GM21423 (cell line): Measurements from ENCODE around the gene LRRC59.

Experiments used
- ATAC-seq: cut with Tn5 transposase; IDR thresholded peaks from one replicate; pipeline ENCODE4 v1.9.1; 2021; ENCODE audit warnings: mild to moderate bottlenecking, moderate library complexity; ENCODE audit not compliant: unreplicated experiment

LRRC59 gene

DNA sequence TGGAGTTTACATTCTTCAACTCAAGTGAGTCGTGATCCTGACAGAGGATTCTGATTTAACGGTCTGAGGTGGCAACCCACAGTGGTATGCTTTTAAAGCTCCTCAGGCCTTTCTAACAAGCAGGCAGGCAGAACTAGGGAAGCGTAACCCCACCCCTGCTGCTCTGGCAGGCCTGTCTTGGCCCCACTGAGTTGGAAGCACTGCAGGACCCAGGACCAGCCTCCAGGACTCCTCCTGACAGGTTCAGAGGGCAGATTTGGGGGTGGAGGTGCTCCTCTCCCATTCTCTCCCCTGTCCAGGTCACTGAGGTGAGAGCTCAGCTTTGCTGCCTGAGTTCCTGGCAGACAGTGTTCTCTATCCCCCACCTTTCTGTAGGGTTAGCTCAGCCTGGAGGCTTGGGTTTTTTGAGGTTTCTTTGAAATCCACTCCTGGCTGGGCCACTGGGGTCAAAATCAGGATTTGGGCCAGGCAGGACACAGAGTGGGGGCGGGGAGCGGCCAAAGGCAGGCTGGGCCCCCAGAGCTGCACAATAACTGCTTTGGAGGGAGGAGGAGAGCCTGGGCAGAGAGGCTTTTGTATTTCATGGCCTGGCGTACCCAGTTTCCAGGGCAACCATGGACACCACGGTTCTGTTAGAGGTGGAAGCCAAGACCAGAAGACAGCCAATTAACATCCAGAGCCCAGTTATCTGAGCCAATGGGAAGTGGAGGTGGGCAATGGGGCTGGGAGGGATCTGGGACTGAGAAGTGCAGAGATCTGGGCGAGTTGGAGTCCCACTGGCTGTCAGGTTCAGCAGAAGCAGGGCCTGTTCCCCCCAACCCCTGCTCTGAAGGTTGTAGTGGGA, 33.9 kb downstream of the LRRC59 start:
- ATAC-seq = no peak

DNA sequence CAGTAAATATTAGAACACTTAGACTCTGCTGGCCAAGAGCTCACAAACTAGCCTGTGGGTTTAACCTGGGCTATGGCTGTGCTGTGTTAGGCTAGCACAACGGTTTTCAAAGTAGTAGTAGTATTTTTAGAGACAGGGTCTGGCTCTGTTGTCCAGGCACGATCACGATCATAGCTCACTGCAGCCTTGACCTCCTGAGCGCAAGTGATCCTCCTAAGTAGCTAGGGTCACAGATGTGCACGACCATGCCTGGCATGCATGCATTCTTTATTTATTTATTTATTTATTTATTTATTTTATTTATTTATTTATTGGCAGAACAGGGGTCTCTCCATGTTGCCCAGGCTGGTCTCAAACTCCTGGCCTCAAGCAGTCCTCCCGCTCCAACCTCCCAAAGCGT, 34.7 kb downstream of the LRRC59 start:
- ATAC-seq = no peak

DNA sequence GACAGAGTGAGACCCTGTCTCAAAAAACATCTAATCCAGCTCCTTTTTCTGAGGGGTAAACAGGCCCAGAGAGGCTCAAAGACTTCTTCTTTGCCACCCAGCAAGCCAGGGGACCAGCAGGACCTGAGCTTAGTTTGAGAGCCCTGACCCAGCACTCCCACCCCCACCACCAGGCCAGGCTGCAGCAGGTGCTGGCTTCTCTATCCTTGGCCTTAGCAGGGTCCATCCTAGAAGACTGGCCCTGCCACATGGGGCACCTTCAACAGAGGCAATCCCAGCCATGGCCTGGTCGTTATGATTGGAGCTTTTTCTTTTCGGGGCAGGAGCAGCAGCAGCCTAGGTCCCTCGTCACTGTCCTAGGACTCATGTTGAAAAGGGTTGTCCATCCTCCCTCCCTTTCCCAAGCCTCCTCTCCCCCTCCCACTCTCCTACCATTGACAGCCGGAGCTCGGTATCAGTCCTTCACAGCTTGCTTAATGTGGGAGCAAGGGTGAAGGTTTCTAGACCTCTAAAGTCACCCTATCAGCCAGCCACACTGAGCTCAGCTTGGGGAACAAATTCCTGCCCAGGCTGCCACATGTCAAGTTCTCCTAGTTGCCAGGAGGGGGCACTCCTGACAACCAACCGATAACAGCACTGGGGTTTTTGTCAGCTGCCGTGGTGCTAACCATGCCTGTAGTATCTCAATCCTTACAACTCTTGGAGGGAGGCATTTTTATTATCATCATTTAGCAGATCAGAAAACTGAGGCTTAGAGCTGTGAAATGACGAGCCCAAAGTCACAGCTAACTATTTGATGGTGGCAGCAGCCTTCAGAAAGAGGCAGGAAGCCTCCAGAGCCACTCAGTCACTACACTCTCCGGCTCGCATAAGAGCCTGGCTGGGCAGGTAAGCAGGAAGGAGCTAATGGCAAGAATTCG, 35.5 kb downstream of the LRRC59 start:
- ATAC-seq = no peak

DNA sequence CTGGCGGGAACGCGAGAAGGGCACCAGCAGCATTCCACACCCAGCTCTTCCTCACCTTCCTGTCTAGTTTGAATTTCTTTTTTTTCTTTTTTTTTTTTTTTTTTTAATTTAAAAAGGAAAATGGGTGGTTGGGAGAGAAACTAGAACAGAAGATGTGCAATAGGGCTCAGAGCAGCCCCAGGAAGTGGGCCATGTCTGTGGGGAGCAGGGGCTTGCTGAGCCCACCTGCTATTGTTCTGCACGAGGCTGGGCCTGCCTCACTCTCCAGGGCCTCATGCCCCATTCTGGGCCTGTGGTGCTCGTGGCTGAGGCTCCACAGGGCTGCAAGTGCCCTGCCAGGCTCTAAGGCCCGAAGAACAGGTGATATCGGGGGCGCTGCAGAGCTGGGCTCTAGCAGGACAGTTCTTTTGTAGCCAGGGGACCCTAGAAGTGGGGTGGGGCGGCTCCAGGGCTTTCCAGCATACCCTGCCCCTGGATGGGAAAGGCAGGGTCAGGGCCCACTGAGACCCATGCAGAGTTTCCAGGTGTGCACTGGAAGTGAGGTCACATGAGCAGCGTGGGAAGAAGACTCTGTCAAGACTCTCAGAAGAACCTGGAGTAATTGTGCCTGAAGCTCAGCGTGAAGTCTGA, 36.7 kb downstream of the LRRC59 start:
- ATAC-seq = no peak

DNA sequence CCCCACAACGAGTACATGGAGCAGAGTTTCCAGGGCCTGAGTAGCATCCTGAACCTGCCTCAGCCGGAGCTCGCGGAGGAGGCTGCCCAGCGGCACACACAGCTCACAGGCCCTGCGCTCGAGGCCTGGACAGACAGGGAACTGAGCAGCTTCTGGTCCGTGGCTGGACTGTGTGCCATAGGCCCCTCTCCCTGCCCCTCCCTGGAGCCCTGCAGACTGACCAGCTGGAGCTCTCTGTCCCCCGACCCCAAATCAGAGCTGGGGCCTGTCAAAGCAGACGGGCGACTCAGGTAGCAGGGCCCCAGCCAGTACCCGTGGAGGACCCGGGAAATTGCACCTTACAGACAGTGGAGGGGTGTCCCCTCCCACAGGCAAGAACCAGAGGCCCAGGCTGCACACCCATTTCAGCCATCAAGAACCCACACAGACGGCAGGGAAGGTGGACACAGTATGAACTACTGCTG, 37.3 kb downstream of the LRRC59 start:
- ATAC-seq = no peak

DNA sequence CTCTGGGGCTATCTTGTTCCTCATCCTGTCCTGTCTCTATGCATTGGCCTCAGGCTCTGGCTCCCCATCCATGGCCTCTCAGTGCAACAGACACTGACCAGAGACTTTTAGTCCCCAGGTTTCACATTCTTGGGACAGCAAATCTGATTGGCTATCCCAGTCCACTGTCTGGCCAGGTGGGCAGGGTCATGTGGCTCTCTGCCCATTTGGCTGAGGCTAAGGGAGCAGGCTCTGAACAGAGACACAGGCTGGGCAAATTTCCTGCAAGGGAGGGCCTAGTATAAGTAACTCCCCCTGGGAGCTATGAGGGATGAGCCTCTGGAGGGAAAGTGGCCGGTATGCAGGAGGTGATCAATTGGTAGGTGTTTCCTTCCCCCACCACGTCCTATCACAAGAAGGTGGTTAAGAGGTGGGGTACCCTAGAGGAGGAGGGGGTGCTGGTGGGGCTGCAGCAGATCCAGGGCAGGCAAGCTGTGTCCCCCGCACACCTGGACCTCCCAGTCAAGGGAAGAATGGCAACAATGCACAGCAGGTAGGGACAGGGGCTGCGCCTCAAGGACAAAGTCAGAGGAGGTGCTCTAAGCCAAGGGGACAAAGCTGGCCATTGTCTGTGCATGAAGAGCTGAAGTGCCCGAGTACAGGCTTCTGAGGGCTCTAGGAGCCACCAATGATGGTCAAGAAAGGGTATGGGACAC, 38.2 kb downstream of the LRRC59 start:
- ATAC-seq = no peak

DNA sequence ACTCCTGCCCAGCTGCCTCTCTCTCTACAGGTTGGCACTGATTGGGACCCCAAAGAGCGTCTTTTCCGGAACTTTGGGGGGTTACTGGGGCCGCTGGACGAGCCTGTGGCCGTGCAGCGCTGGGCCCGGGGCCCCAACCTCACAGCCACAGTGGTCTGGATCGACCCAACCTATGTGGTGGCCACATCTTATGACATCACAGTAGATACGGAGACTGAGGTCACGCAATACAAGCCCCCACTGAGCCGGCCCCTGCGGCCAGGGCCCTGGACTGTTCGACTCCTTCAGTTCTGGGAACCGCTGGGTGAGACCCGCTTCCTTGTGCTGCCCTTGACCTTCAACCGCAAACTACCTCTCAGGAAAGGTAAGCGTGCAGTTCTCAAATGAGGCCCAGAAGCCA, 39.1 kb downstream of the LRRC59 start:
- no peak for ATAC-seq

DNA sequence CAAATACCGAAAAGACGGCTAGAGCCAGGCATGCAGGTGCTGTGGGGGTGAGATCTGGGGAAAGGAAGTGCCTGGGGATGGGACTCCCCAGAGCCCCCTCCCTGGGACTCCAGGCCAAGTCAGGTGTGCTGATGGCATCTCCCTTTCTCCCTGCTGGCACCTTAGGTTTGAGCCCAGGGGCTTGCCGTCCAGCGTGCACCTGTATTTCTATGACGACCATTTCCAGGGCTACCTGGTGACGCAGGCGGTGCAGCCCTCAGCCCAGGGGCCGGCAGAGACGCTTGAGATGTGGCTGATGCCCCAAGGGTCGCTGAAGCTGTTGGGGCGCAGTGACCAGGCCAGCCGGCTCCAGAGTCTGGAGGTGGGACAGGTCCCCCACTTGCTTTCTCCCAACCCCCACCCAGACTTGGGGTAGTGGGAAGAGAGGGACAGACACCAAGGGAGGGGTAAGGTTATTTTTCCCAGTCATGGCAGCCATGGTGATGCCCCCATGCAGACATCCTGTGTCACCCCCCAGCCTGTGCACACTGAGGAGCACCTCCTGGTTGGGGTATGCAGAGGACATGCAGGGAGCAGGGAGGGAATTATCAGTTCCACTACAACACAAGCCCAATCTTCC, 40.3 kb downstream of the LRRC59 start:
- ATAC-seq = no peak

DNA sequence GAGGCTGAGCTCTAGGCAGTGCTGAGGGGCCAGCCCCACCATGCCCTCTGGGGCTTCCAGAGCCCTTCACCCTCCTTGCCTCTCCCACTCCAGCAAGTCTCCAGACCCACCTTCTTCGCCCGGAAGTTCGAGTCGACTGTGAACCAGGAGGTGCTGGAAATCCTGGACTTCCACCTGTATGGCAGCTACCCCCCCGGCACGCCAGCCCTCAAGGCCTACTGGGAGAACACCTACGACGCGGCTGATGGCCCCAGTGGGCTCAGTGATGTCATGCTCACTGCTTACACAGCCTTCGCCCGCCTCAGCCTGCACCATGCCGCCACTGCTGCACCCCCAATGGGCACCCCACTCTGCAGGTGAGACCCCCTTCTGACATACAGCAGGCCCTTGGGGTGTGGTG, 40.9 kb downstream of the LRRC59 start:
- ATAC-seq = no peak

DNA sequence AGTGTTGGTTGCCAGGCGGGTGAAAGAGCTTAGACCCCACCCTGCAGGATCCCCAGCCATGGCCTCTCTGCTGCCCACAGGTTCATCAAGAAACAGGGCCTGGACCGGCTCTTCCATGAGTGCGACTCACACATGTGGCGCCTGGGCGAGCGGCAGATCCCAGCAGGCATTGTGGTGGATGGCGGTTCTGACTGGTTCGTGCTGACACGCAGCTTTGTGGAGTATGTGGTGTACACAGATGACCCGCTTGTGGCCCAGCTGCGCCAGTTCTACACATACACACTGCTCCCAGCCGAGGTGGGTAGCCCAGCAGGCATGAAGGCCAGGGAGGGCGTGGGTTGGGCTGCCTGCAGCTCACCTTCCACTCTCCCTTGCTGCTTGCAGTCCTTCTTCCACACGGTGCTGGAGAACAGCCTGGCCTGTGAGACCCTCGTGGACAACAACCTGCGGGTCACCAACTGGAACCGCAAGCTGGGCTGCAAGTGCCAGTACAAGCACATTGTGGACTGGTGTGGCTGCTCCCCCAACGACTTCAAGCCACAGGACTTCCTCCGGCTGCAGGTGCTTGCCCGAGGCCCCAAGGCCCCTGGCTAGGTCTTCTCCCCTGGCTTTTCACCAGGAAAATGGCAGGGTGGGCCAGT, 41.5 kb downstream of the LRRC59 start:
- no peak for ATAC-seq

DNA sequence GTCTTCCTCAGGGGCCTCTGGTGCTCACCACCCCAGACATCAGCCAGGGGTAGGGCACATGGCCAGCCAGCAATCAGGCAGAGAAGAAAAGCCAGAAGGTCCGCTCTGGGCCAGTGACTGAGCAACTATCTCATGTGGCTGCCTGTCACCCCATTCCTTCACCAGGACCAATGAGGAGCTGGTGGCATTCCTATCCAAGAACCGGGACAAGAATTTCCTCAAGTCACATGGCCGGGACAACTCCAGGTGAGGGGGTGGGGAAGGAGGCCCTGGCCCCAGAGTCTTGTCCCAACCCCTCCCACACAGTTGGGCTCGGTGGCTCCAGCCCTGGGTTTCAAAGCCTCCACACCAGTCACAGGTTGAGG, 42.0 kb downstream of the LRRC59 start:
- ATAC-seq = no peak

DNA sequence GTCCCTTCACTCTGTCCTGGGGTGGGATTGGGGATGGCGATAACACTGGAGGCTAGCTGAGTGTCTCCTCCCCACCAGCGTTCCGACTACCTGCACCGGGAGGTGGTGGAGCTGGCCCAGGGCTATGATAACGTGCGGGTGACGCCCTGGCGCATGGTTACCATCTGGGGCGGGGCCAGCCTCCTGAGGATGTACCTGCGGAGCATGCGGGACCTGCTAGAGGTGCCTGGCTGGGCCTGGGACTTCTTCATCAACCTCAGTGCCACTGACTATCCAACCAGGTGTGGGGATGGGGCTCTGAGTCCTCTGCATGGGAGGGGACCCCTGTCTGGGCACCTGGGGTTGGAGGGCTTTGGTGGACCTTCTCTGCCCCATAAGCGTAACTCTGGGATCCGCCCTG, 42.5 kb downstream of the LRRC59 start:
- ATAC-seq = no peak

DNA sequence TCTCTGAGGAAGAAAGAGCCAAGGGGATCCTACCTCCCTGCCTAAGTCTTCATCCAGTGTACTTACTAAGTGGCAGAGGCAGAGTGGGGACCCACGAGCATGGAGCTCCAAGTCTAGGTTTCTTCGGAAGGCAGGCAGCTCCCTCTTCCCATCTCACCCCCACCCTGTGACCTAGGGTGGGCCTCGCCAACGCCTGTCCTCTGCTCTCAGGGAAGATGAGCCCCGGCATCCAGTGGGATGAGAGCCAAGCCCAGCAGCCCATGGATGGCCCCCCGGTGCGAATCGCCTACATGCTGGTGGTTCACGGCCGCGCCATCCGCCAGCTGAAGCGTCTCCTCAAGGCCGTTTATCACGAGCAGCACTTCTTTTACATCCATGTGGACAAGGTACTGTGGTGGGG, 43.1 kb downstream of the LRRC59 start:
- ATAC-seq = no peak

DNA sequence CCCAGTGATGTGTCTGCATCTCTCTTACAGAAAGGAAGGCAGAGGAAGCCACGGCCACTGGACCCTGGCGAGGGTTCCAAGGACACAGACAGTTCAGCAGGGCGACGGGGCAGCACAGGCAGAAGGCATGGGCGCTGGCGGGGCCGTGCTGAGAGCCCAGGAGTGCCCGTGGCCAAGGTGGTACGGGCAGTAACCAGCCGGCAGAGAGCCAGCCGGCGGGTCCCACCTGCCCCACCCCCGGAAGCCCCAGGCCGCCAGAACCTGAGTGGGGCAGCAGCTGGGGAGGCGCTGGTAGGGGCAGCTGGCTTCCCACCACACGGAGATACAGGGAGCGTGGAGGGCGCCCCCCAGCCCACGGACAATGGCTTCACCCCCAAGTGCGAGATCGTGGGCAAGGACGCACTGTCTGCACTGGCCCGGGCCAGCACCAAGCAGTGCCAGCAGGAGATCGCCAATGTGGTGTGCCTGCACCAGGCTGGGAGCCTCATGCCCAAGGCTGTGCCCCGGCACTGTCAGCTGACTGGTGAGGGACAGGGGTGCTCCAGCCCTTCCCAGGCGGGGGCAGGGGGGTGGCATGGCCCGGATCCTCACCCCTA, 43.6 kb downstream of the LRRC59 start:
- no peak for ATAC-seq

DNA sequence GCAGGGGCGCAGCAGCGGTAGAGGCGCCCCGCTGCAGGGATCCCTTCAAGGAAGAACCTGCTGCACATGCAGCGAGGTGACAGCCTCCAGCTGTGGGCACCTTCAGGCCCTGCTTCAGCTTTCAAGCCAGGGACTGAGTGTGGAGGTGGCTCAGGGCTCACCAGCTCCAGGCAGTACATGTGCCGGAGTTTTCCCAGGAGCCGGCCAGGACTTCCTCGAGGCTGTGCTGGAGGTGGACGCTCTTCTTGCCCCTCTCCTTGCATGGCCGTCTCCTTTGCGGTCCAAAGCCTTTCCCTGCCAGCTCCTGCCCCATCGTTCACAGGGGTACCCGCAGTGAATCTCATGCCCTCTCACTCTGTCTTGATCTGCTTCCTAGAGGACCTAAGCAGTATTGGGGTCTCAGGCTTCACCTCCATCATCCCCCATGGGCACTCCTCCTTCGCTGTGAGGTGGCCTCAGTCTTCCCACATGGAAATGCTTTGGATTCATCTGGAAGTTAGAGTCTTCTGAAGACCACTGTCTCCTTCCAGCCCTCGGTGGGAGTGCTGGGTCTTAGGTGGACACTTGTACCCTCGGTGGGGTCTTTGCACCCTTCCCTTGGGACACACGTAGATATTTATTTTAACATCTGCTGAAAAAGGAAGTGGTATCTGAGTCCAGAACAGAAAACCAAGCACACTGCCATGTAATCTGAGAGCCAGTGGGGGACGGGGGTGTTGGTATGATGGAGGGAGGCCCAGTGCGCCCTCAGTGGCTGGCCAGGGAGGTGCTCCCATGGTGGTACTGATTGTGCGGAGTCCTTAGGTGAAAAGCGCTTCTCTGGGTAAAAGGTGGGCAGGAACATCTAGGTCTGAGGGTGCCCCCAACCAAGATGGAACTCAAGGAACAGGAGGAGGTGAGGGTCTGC, 44.4 kb downstream of the LRRC59 start:
- ATAC-seq = no peak

DNA sequence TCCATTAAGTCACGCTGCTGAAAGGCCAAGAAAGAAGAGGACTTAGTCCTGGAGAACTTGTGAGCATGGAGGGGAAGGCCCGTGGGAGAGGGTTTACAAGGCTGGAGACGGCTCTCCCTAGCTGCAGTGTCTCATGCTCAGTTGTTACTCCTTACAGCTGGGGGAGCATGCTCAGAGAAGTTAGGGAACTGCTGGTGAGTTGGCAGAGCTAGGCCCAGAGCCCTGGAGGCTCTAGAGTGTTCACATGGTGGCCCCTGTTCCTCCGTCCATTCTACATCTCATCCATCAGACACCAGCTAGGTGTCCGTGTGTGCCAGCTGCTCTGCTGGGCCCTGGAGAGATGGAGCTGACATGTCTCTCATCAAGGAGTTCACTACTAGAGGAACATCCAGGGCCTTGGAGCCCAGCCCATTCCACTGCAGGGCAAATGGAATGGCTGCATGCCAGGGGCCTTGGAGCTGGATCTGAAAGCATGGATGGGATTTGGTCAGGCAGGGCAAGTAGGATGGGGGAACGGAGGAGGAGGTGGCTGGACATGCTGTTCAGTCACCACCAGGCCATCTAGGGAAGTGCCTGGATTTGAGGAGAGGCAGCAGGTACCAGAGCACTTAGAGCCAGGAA, 45.1 kb downstream of the LRRC59 start:
- ATAC-seq = no peak

DNA sequence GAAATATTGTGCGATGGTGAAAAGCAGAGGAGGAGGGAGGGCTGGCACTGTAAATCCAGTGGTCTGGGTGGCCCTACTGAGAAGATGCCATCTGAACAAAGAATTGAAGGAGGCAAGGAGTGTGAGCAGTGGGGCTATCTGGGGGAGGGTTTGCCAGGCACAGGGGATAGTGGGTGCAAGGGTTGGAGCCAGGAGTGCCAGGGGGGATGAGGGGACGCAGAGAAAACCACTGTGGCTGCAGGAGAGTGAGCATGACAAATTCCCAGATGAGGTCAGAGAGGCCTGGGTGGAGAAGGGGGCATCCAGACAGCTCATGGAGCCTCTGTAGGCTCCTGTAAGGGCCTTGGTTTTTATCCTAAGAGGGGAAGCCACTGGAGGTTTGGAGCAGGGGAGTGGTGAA, 46.6 kb downstream of the LRRC59 start:
- ATAC-seq = no peak

DNA sequence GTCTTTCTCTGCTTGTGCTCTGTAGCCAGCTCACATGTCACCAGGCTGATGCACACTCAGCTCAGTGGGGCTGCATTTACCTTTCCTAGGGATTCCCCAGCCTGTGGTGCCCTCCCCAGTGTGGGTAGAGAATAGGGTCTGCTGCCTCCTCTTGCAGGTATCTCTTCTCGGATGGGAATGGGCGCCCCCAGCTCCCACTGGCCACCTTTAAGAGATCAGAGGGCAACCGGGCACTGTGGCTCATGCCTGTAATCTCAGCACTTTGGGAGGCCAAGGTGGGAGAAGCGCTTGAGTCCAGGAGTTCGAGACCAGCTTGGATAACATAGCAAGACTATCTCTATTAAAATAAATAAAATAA, 48.1 kb downstream of the LRRC59 start:
- no peak for ATAC-seq
